ENCODE results near the gene GPR157.

Gene GPR157

GRCh38 chr1:9070486-9070885, 58.4 kb downstream of the GPR157 start:
- H3K4me3 ChIP-seq (replicated peaks in 1 of 2; ENCODE audit: low read depth in 2 of 2, low read length in 2 of 2), result no peak overlapping the region
- TF ChIP-seq CTCF (IDR thresholded peaks at IDR 0.05; ENCODE audit: low read depth, low read length), result no peak
- DNase-seq (ENCODE audit: low read depth in 2 of 2), result no peak

- H3K4me3 ChIP-seq (replicated peaks in 1 of 2; ENCODE audit: low read depth in 2 of 2, low read length in 2 of 2), result no peak within 1 kb of the TSS
- DNase-seq (ENCODE audit: low read depth in 2 of 2), result peak in 1 of 2 donors; percentile 49
- TF ChIP-seq CTCF (IDR thresholded peaks at IDR 0.05; ENCODE audit: low read depth, low read length), result no peak
Measured at GRCh38 chr1:9069326-9070100, 59.4 kb downstream of the GPR157 start, which contains the start of gene SLC2A5. Gene SLC2A5, minus strand, starts transcription at chr1:9069635. Its CDS starts 99 bp downstream, at chr1:9069536.

- H3K4me3 ChIP-seq (replicated peaks in 1 of 2; ENCODE audit: low read depth in 2 of 2, low read length in 2 of 2), result no peak overlapping the region
- peak in 1 of 2 donors; percentile 53 for DNase-seq (ENCODE audit: low read depth in 2 of 2)
- no peak for TF ChIP-seq CTCF (IDR thresholded peaks at IDR 0.05; ENCODE audit: low read depth, low read length)
Measured at GRCh38 chr1:9068981-9069325, 59.9 kb downstream of the GPR157 start.

GRCh38 chr1:9066945-9067807, 61.7 kb downstream of the GPR157 start:
- no peak overlapping the region for H3K4me3 ChIP-seq (replicated peaks in 1 of 2; ENCODE audit: low read depth in 2 of 2, low read length in 2 of 2)
- peak; percentile 93 to 96 for DNase-seq (ENCODE audit: low read depth in 2 of 2)

GRCh38 chr1:9065213-9065751, 63.6 kb downstream of the GPR157 start:
- no peak for DNase-seq (ENCODE audit: low read depth in 2 of 2)
- TF ChIP-seq CTCF (IDR thresholded peaks at IDR 0.05; ENCODE audit: low read depth, low read length), result no peak
- no peak overlapping the region for H3K4me3 ChIP-seq (replicated peaks in 1 of 2; ENCODE audit: low read depth in 2 of 2, low read length in 2 of 2)

More at GRCh38 chr1:9066945-9067807, 61.7 kb downstream of the GPR157 start:
- TF ChIP-seq CTCF (IDR thresholded peaks at IDR 0.05; ENCODE audit: low read depth, low read length), result no peak

- no peak for DNase-seq (ENCODE audit: low read depth in 2 of 2)
- no peak overlapping the region for H3K4me3 ChIP-seq (replicated peaks in 1 of 2; ENCODE audit: low read depth in 2 of 2, low read length in 2 of 2)
- TF ChIP-seq CTCF (IDR thresholded peaks at IDR 0.05; ENCODE audit: low read depth, low read length), result no peak
Measured at GRCh38 chr1:9062846-9063245, 66.1 kb downstream of the GPR157 start.
